Measurements from ENCODE around the gene RBM39. TPM values are rescaled to one million over a fixed set of nuclear protein-coding genes. Genes with fewer than 3 reads are reported as not detected.

RBM39 gene
- total and polyA plus RNA-seq, 2 of the 8 experiments (the other 6 are each of a cell fraction or from before 2014, with no cell fraction given) = 78.0 to 219 TPM

GRCh38 chr20:35661053-35661452 lies 81.0 kb downstream of the RBM39 start (continued):
- no peak for TF ChIP-seq SAP30 (IDR thresholded peaks at IDR 0.05; ENCODE audit: insufficient read depth, insufficient replicate concordance, low read length)
- TF ChIP-seq TBP (IDR thresholded peaks at IDR 0.05; ENCODE audit: low read depth, low read length) = no peak
- no peak for TF ChIP-seq EGR1 (IDR thresholded peaks at IDR 0.05; ENCODE audit: borderline replicate concordance, low read depth, low read length)
- TF ChIP-seq KDM4A (IDR thresholded peaks at IDR 0.05; ENCODE audit: low read depth, low read length, severe bottlenecking) = no peak
- TF ChIP-seq CBX5 (IDR thresholded peaks at IDR 0.05; ENCODE audit: low read depth, low read length) = no peak
